Measurements from ENCODE around the gene NTN3.

- TF ChIP-seq CTCF (IDR thresholded peaks at IDR 0.05; ENCODE audit: low read depth, low read length, poor library complexity, severe bottlenecking) = no peak
- no peak for TF ChIP-seq EZH2phosphoT487 (IDR thresholded peaks at IDR 0.05; ENCODE audit: borderline replicate concordance, low read length)
Observed at GRCh38 chr16:2464333-2464732, 6.8 kb upstream of the NTN3 start.
